Tibial nerve (tissue), 4 donors: ENCODE measurements around the gene CMSS1. TPM values are rescaled to one million over a fixed set of nuclear protein-coding genes. Genes with fewer than 3 reads are reported as not detected.

Experiments
- DNase-seq, 2 donors: peaks; one replicate each; pipeline ENCODE4 v3.0.0-alpha.2; 2019; ENCODE audit warnings: low spot score in 2 of 2
- H3K27ac ChIP-seq, 4 donors: fragments of 200-600 bp; sonication (generic) in 3 of 4; one replicate each; pipeline ENCODE4 v1.5.1; 2017 to 2019; ENCODE audit warnings: mild to moderate bottlenecking in 1 of 4
- H3K27me3 ChIP-seq, 2 donors: fragments of 200-600 bp; sonication (generic) in 1 of 2; one replicate each; pipeline versions ENCODE4 v1.5.1 to v1.6.0; 2017 to 2019
- H3K36me3 ChIP-seq, 3 donors: fragments of 200-600 bp; sonication (generic); one replicate each; pipeline ENCODE4 v1.5.1; 2018 to 2019
- H3K4me1 ChIP-seq, 4 donors: fragments of 200-600 bp; sonication (generic) in 3 of 4; one replicate each; pipeline ENCODE4 v1.5.1; 2017 to 2019
- H3K4me3 ChIP-seq, 4 donors: fragments of 200-600 bp; sonication (generic) in 3 of 4; one replicate each; pipeline ENCODE4 v1.5.1; 2017 to 2019; ENCODE audit warnings: mild to moderate bottlenecking in 1 of 4, moderate library complexity in 1 of 4
- H3K9me3 ChIP-seq, 4 donors: fragments of 200-600 bp; sonication (generic) in 3 of 4; one replicate each; pipeline ENCODE4 v1.5.1; 2017 to 2019
- EP300 ChIP-seq, 2 donors: sonication (generic); formaldehyde crosslinking; IDR thresholded peaks; one replicate each; pipeline ENCODE4 v1.6.1; 2017; ENCODE audit warnings: antibody characterized with exemption in 2 of 2, mild to moderate bottlenecking in 1 of 2
- POLR2A ChIP-seq, 2 donors: fragments of 450-650 bp; IDR thresholded peaks; one replicate each; pipeline ENCODE4 v1.6.1; 2017; ENCODE audit warnings: antibody characterized with exemption in 2 of 2, mild to moderate bottlenecking in 2 of 2, moderate library complexity in 2 of 2
- WGBS, 2 donors: methylation state at CpG; one replicate each; pipeline ENCODE4 v1.1.5; 2018; 5-methylcytosine and 5-hydroxymethylcytosine counted together
- total RNA-seq, 4 donors: library from RNA; depleted of rRNA; stranded (reverse); fragments of >200 nt; gene quantifications; one replicate each; pipeline ENCODE4 v1.1.0, GENCODE V29; 2016
- TF ChIP-seq, protein P1 (sequence below), 5 experiments: fragments of 200-600 bp in 3 of 5; fragments of 450-650 bp in 2 of 5; sonication (generic) in 3 of 5; IDR thresholded peaks; one replicate each; pipeline ENCODE4 v1.5.1; 2016 to 2019; ENCODE audit warnings: antibody characterized with exemption in 5 of 5, mild to moderate bottlenecking in 3 of 5, moderate library complexity in 2 of 5

The CMSS1 gene
- total RNA-seq, 4 donors from 2014 or later, result 5.5 to 29.1 (median 15.7) TPM

- H3K36me3 ChIP-seq, result peaks cover 0 to 19% (median 0%) of the 10 kb centered on the region in 3 donors
- WGBS, 2 donors, result 87 to 89% methylated on average over 4 of the region's 4 CpGs
- TF ChIP-seq POLR2A (IDR thresholded peaks at IDR 0.05) (no peak), EP300 (IDR thresholded peaks at IDR 0.05) (no peak)
- TF ChIP-seq, protein P1, sequence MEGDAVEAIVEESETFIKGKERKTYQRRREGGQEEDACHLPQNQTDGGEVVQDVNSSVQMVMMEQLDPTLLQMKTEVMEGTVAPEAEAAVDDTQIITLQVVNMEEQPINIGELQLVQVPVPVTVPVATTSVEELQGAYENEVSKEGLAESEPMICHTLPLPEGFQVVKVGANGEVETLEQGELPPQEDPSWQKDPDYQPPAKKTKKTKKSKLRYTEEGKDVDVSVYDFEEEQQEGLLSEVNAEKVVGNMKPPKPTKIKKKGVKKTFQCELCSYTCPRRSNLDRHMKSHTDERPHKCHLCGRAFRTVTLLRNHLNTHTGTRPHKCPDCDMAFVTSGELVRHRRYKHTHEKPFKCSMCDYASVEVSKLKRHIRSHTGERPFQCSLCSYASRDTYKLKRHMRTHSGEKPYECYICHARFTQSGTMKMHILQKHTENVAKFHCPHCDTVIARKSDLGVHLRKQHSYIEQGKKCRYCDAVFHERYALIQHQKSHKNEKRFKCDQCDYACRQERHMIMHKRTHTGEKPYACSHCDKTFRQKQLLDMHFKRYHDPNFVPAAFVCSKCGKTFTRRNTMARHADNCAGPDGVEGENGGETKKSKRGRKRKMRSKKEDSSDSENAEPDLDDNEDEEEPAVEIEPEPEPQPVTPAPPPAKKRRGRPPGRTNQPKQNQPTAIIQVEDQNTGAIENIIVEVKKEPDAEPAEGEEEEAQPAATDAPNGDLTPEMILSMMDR (IDR thresholded peaks at IDR 0.05), result no peak
- no peak overlapping the region for H3K27ac ChIP-seq
- peaks cover 0 to 6% (median 0%) of the 10 kb centered on the region in 4 donors for H3K9me3 ChIP-seq
- no peak for DNase-seq
- H3K27me3 ChIP-seq, result no peaks in the 10 kb centered on the region
- H3K4me3 ChIP-seq, result no peak overlapping the region
- no peaks in the 10 kb centered on the region for H3K4me1 ChIP-seq
These were observed 18.2 kb upstream of the CMSS1 start for GRCh38 chr3:99799422-99799821.

DNA sequence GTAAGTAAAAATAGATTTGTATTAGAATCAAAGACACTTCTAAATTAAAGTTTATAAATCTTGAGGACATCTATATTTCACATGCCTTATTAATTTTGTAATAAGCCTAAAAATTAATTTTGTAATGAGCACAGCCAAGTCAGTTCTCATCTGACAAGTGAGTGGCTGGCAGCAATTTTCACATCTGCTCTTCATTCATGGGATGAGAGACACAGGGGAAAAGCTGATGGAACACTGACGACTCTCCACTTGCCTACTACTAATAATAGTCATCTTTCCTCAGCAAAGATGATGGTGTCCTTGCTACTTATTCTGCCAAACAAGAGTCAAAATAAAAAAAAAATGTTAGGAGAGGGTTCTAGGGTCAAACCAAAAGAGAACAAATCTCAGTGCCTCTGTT, 14.4 kb upstream of the CMSS1 start:
- DNase-seq, result no peak
- Histone ChIP-seq H3K27me3 (no peaks in the 10 kb centered on the region), H3K27ac (no peak overlapping the region), H3K9me3 (peaks cover 0 to 25% (median 0%) of the 10 kb centered on the region in 4 donors), H3K4me3 (no peak overlapping the region), H3K4me1 (no peaks in the 10 kb centered on the region), H3K36me3 (peaks cover 0 to 14% (median 0%) of the 10 kb centered on the region in 3 donors)
- WGBS, 2 donors, result 57 to 76% methylated on average over 1 of the region's 1 CpG
- TF ChIP-seq, protein P1 (IDR thresholded peaks at IDR 0.05), result no peak
- TF ChIP-seq POLR2A (IDR thresholded peaks at IDR 0.05) (no peak), EP300 (IDR thresholded peaks at IDR 0.05) (no peak)

DNA sequence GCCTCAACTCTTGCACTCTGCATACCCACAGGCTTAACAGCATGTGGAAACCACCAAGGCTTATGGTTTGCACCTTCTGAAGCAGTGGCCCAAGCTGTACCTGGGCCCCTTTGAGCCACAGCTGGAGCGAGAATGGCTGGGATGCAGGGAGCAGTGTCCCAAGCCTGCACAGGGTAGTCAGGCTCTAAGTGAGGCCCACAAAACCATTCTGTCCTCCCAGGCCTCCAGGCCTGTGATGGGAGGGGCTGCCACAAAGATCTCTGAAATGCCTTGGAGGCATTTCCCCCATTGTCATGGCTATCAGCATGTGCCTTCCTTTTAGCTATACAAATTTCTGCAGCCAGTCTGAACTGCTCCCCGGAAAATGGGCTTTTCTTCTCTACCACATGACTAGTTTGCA, 12.5 kb upstream of the CMSS1 start:
- Histone ChIP-seq H3K36me3 (peaks cover 0 to 10% (median 0%) of the 10 kb centered on the region in 3 donors), H3K4me3 (no peak overlapping the region)

DNA sequence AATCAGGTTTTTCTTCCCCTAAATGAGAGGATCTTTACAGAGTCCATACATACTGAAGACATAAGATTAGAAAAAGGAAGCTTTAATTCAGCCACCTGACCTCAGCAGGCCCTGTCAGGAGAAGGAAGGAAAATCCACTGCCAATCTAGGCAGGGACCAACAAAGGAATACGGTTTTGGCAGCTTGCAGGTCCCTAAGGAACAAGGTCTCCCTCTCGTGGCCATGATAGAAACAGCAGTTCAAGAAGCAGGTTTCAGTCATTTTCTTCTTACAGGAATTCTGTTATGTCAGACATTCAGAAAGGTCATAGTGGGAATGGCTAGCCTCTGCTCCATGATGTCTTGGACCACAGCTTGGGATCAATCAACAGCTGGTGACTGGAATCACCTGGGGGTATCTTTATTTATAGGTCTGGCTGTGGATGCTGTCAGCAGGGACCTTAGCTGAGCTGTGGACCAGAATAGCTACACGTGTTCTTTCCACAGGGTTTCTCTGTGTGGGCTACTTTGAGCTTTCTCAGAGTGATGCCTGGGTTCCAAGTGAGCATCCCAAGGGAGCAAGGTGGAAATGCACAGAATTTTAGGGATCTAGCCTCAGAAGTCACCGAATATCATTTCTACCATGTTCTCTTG, 9.4 kb upstream of the CMSS1 start:
- Histone ChIP-seq H3K4me3 (no peak overlapping the region), H3K9me3 (peaks cover 0 to 19% (median 0%) of the 10 kb centered on the region in 4 donors), H3K36me3 (peaks cover 0 to 10% (median 0%) of the 10 kb centered on the region in 3 donors), H3K27ac (no peak overlapping the region), H3K4me1 (no peaks in the 10 kb centered on the region), H3K27me3 (no peaks in the 10 kb centered on the region)
- TF ChIP-seq EP300 (IDR thresholded peaks at IDR 0.05) (no peak), POLR2A (IDR thresholded peaks at IDR 0.05) (no peak)
- TF ChIP-seq, protein P1 (IDR thresholded peaks at IDR 0.05), result peak; percentile 49 to 77 (median 71)
- peak in 1 of 2 donors; percentile 67 for DNase-seq
- WGBS, 2 donors, result 44 to 50% methylated on average over 4 of the region's 4 CpGs

More for the DNA sequence above, 12.5 kb upstream of the CMSS1 start:
- Histone ChIP-seq H3K4me1 (no peaks in the 10 kb centered on the region), H3K27me3 (no peaks in the 10 kb centered on the region), H3K9me3 (peaks cover 0 to 19% (median 0%) of the 10 kb centered on the region in 4 donors), H3K27ac (no peak overlapping the region)
- TF ChIP-seq POLR2A (IDR thresholded peaks at IDR 0.05) (no peak), EP300 (IDR thresholded peaks at IDR 0.05) (no peak)
- TF ChIP-seq, protein P1 (IDR thresholded peaks at IDR 0.05), result no peak
- DNase-seq, result no peak
- WGBS, 2 donors, result 80 to 95% methylated on average over 2 of the region's 2 CpGs

DNA sequence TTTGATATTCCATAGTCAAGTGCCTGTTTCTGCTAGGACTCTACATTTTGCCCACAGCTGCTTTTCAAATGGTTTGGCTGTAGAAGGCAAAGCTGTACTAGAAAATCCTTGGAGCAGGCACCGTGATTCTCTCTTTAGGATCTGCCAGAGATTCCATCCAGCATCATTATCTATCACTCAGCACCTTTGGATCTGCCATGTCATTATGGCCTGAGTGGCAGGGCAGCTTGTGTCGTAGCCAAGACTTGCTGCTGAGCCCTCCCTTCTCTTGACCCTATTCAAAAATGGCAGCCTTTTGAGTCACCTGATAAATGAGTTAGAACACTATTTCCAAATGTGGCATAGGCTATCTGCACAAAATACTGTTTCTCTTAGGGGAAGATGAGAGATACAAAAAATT, 8.1 kb upstream of the CMSS1 start:
- H3K27ac ChIP-seq, result no peak overlapping the region
- TF ChIP-seq POLR2A (IDR thresholded peaks at IDR 0.05), result no peak
- no peak for TF ChIP-seq EP300 (IDR thresholded peaks at IDR 0.05)
- TF ChIP-seq, protein P1 (IDR thresholded peaks at IDR 0.05), result no peak
- WGBS, 2 donors, result 94 to 100% methylated on average over 2 of the region's 2 CpGs
- H3K36me3 ChIP-seq, result peaks cover 0 to 7% (median 0%) of the 10 kb centered on the region in 3 donors
- DNase-seq, result no peak
- H3K4me1 ChIP-seq, result no peaks in the 10 kb centered on the region
- H3K27me3 ChIP-seq, result no peaks in the 10 kb centered on the region
- H3K9me3 ChIP-seq, result peaks cover 0 to 17% (median 0%) of the 10 kb centered on the region in 4 donors
- no peak overlapping the region for H3K4me3 ChIP-seq
